ENCODE data around the gene DDIT4.
A peak's percentile ranks its signal among the peaks of the same experiment; 100 is the strongest.

Gene DDIT4

DNA sequence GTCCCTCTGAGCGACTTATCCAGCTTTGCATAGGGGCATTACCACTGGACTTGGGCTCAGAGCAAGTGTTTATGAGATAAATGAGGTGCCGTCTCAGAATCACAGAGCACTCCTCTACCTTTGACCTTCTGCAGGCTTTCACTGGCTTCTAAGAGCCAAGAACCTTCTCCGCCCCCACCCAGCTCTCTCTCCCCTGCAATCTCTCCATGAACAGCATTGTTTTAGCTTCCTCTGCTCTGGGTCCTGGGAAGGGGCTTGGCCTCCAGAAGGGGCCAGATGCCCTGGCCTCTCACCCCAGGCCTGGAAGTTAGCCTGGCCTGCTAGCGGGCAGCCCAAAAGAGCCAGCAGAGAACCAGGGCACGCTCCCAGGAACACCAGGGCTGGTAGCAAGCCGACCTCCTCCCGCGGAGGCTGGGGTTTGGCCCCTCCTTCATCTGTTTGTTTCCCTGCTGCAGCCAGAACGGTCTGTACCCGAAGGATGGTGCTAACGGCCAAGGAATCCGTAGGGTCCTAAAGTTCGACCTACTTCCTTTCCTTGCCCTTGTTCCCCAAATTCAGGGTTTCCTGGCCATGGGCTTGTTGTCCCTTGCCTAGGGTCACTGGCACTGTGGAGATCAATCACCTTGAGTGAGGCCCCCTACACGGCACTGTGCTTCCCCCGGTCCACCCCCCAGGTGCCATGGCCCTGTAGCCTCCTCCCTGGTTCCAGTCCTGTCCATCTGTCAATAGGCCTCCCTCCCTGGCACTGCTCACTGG is 18.7 kb upstream of the DDIT4 start:
- H3K27ac ChIP-seq (replicated peaks), result peak overlapping the region; percentile 66

DNA sequence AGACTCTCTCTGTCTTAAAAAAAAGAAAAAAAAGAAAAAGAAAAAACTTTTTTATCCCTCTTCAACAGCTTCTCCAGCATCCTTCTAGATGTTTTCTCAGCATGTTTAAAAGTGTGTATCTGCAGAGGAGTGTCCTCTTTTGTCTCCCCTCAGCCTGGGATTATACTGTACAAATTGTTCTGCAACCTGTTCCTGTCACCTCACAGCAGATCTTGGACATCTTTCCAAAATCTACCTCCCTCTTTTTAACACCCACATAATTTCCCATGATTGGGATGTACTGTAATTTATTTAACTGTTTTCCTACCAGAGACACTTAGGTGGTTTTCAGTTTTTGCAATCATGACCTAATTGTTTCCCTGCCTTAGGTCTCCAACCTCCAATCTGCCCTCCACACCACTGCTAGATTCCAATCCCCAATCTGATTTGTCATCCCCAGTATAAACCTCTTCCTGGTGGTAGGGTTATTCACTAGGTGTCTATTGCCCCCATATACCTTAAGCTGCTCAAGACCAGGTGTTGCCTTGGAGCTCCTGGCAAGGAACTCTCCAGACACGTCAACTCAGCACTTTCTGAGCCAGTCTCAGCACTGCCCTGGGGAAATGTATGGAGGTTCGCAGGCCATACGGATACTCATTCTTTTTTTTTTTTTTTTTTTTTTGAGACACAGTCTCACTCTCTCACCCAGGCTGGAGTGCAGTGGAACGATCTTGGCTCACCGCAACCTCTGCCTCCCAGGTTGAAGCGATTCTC is 17.6 kb upstream of the DDIT4 start:
- no peak overlapping the region for H3K27ac ChIP-seq (replicated peaks)

More for the DNA sequence above, 18.7 kb upstream of the DDIT4 start:
- Histone ChIP-seq H3K27me3 (ENCODE audit: insufficient read depth, poor library complexity, severe bottlenecking) (no peaks in the 10 kb centered on the region), H3K4me3 (replicated peaks; ENCODE audit: insufficient read depth, low read length) (peak overlapping the region; percentile 9; the same call in 1 of the 2 replicates)
- DNase-seq (ENCODE audit: low read depth in 1 of 2, low spot score in 1 of 2), result peak in 1 of 2 experiments; percentile 84
- TF ChIP-seq POLR2AphosphoS5 (IDR thresholded peaks at IDR 0.05; ENCODE audit: low read depth) (no peak; the same call in none of the 2 replicates), GABPA (IDR thresholded peaks at IDR 0.05; ENCODE audit: low read depth) (no peak), SPI1 (IDR thresholded peaks at IDR 0.05; ENCODE audit: borderline replicate concordance, low read depth) (peak; percentile 74)

DNA sequence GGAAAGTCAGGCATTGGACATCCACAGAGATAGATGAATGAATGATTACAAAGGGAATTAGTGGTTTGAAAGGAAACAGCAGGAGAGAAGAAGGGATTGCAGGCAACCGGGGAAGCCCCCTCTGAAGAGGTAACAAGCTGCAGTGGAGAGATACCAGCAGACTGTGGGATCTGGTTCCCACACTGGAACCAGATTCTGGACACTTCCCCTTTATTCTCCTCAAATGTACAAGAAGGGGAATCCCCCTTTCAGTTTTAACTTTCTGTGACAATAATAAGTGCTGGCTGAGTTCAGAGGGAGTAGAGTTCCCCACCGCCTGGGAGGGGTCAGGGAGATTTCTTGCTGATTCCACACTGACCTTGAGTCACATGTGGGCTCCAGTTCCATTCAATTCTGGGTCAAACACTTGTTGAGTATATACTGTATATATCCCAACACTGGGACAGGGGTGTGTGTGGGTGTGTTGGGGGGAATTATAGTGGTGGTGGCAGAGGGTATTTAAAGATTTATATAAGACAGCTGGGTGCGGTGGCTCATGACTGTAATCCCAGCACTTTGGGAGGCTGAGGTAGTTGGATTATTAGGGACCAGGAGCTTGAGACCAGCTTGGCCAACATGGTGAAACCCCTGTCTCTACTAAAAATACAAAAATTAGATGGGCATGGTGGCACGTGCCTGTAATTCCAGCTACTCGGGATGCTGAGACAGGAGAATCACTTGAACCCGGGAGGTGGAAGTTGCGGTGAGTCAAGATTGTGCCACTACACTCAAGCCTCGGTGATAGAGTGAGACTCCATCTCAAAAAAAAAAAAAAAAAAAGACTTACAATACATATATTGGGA is 16.5 kb upstream of the DDIT4 start:
- Histone ChIP-seq H3K27me3 (ENCODE audit: insufficient read depth, poor library complexity, severe bottlenecking) (no peaks in the 10 kb centered on the region), H3K27ac (replicated peaks) (no peak overlapping the region), H3K4me3 (replicated peaks; ENCODE audit: insufficient read depth, low read length) (no peak overlapping the region)
- peak; percentile 52; the same call in 1 of the 2 replicates for TF ChIP-seq POLR2AphosphoS5 (IDR thresholded peaks at IDR 0.05; ENCODE audit: low read depth)
- TF ChIP-seq SPI1 (IDR thresholded peaks at IDR 0.05; ENCODE audit: borderline replicate concordance, low read depth), result peak; percentile 97
- TF ChIP-seq, protein P1, sequence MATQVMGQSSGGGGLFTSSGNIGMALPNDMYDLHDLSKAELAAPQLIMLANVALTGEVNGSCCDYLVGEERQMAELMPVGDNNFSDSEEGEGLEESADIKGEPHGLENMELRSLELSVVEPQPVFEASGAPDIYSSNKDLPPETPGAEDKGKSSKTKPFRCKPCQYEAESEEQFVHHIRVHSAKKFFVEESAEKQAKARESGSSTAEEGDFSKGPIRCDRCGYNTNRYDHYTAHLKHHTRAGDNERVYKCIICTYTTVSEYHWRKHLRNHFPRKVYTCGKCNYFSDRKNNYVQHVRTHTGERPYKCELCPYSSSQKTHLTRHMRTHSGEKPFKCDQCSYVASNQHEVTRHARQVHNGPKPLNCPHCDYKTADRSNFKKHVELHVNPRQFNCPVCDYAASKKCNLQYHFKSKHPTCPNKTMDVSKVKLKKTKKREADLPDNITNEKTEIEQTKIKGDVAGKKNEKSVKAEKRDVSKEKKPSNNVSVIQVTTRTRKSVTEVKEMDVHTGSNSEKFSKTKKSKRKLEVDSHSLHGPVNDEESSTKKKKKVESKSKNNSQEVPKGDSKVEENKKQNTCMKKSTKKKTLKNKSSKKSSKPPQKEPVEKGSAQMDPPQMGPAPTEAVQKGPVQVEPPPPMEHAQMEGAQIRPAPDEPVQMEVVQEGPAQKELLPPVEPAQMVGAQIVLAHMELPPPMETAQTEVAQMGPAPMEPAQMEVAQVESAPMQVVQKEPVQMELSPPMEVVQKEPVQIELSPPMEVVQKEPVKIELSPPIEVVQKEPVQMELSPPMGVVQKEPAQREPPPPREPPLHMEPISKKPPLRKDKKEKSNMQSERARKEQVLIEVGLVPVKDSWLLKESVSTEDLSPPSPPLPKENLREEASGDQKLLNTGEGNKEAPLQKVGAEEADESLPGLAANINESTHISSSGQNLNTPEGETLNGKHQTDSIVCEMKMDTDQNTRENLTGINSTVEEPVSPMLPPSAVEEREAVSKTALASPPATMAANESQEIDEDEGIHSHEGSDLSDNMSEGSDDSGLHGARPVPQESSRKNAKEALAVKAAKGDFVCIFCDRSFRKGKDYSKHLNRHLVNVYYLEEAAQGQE (IDR thresholded peaks at IDR 0.05; ENCODE audit: insufficient replicate concordance, low read depth), result no peak
- TF ChIP-seq, protein P2, sequence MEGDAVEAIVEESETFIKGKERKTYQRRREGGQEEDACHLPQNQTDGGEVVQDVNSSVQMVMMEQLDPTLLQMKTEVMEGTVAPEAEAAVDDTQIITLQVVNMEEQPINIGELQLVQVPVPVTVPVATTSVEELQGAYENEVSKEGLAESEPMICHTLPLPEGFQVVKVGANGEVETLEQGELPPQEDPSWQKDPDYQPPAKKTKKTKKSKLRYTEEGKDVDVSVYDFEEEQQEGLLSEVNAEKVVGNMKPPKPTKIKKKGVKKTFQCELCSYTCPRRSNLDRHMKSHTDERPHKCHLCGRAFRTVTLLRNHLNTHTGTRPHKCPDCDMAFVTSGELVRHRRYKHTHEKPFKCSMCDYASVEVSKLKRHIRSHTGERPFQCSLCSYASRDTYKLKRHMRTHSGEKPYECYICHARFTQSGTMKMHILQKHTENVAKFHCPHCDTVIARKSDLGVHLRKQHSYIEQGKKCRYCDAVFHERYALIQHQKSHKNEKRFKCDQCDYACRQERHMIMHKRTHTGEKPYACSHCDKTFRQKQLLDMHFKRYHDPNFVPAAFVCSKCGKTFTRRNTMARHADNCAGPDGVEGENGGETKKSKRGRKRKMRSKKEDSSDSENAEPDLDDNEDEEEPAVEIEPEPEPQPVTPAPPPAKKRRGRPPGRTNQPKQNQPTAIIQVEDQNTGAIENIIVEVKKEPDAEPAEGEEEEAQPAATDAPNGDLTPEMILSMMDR (IDR thresholded peaks at IDR 0.05; ENCODE audit: insufficient read depth, low read length), result no peak
- TF ChIP-seq GABPA (IDR thresholded peaks at IDR 0.05; ENCODE audit: low read depth), result no peak
- DNase-seq (ENCODE audit: low read depth in 1 of 2, low spot score in 1 of 2), result peak in 1 of 2 experiments; percentile 55

More for the DNA sequence above, 17.6 kb upstream of the DDIT4 start:
- no peak for TF ChIP-seq GABPA (IDR thresholded peaks at IDR 0.05; ENCODE audit: low read depth)
- TF ChIP-seq, protein P2 (IDR thresholded peaks at IDR 0.05; ENCODE audit: insufficient read depth, low read length), result no peak
- TF ChIP-seq, protein P1 (IDR thresholded peaks at IDR 0.05; ENCODE audit: insufficient replicate concordance, low read depth), result no peak
- TF ChIP-seq POLR2AphosphoS5 (IDR thresholded peaks at IDR 0.05; ENCODE audit: low read depth), result no peak
- TF ChIP-seq SPI1 (IDR thresholded peaks at IDR 0.05; ENCODE audit: borderline replicate concordance, low read depth), result no peak
- H3K27me3 ChIP-seq (ENCODE audit: insufficient read depth, poor library complexity, severe bottlenecking), result no peaks in the 10 kb centered on the region
- DNase-seq (ENCODE audit: low read depth in 1 of 2, low spot score in 1 of 2), result no peak
- no peak overlapping the region for H3K4me3 ChIP-seq (replicated peaks; ENCODE audit: insufficient read depth, low read length)

Measured in HL-60 (cell line).